H1 (cell line): ENCODE data around the gene ANKH. TPM values are rescaled to one million over a fixed set of nuclear protein-coding genes. Genes with fewer than 3 reads are reported as not detected.

Experiments used
- CTCF ChIA-PET: fragments of 300-600 bp; sonication (Branson Sonifier 250); formaldehyde crosslinking; loops from one replicate; lab custom pipeline; 2021; ENCODE audit not compliant: partially characterized antibody; lab: Charles Lee
- POLR2A ChIA-PET: fragments of 300-600 bp; sonication (Branson Sonifier 250); formaldehyde crosslinking; loops from one replicate; lab custom pipeline; 2021; ENCODE audit warnings: inconsistent platforms; ENCODE audit not compliant: partially characterized antibody; lab: Charles Lee
- DNase-seq, 2 experiments: peaks; one replicate each; pipeline versions ENCODE4 v3.0.0 to v3.0.0-alpha.2; 2010 to 2022; ENCODE audit warnings: low spot score in 2 of 2, low read depth in 1 of 2, mixed read lengths in 1 of 2
- FAIRE-seq: peaks from 2 replicates; lab custom pipeline; 2011; peaks lifted over from hg19 to GRCh38; lab: Jason Lieb, UNC
- H2AFZ ChIP-seq: 2 replicates; pipeline ENCODE4 v1.8.1; 2012; ENCODE audit warnings: low read length, inconsistent platforms
- H2AK5ac ChIP-seq: 2 replicates; pipeline ENCODE4 v1.6.1; 2013; ENCODE audit warnings: low read depth, low read length
- H2BK120ac ChIP-seq: replicated peaks from 2 replicates; pipeline ENCODE3; 2013; ENCODE audit warnings: low read depth, low read length, inconsistent platforms
- H2BK12ac ChIP-seq: 2 replicates; pipeline ENCODE4 v1.6.1; 2013; ENCODE audit warnings: low read depth, low read length
- H2BK15ac ChIP-seq: 2 replicates; pipeline ENCODE4 v1.6.1; 2013; ENCODE audit warnings: low read length
- H2BK20ac ChIP-seq: 2 replicates; pipeline ENCODE4 v1.6.1; 2013; ENCODE audit warnings: low read length
- H2BK5ac ChIP-seq: 2 replicates; pipeline ENCODE4 v1.6.1; 2013; ENCODE audit warnings: low read depth, low read length
- H3K14ac ChIP-seq: 2 replicates; pipeline ENCODE4 v1.6.1; 2013; ENCODE audit warnings: inconsistent platforms; ENCODE audit not compliant: insufficient read length
- H3K18ac ChIP-seq: 2 replicates; pipeline ENCODE4 v1.6.1; 2013; ENCODE audit warnings: low read length; ENCODE audit errors: extremely low read depth
- H3K23ac ChIP-seq: 2 replicates; pipeline ENCODE4 v1.6.1; 2013; ENCODE audit warnings: inconsistent platforms; ENCODE audit not compliant: insufficient read length
- H3K23me2 ChIP-seq: 2 replicates; pipeline ENCODE4 v1.6.1; 2013; ENCODE audit warnings: low read depth, low read length
- H3K27ac ChIP-seq: 2 replicates; pipeline ENCODE4 v1.6.1; 2011; ENCODE audit warnings: low read depth, low read length, inconsistent platforms
- H3K27me3 ChIP-seq, 4 experiments: replicated peaks in 1 of 4; 1 replicate in 1 of 4; 2 replicates in 3 of 4; pipeline versions ENCODE4 v1.6.1 to v1.8.1; 2011 to 2013; ENCODE audit warnings: low read length in 3 of 4, mild to moderate bottlenecking in 3 of 4, inconsistent platforms in 2 of 4, mixed read lengths in 2 of 4, moderate library complexity in 1 of 4; ENCODE audit not compliant: control insufficient read depth in 3 of 4, insufficient read depth in 3 of 4; ENCODE audit errors: extremely low read depth in 1 of 4
- H3K36me3 ChIP-seq, 4 experiments: 2 replicates each; pipeline versions ENCODE4 v1.6.1 to v1.8.1; 2011 to 2013; ENCODE audit warnings: mild to moderate bottlenecking in 4 of 4, low read length in 3 of 4, moderate library complexity in 2 of 4, control low read depth in 1 of 4, inconsistent platforms in 1 of 4; ENCODE audit not compliant: insufficient read depth in 4 of 4, control insufficient read depth in 2 of 4
- H3K4ac ChIP-seq: replicated peaks from 2 replicates; pipeline ENCODE3; 2013; ENCODE audit warnings: low read length, low read depth, mixed read lengths, inconsistent platforms; ENCODE audit not compliant: insufficient read length
- H3K4me1 ChIP-seq, 4 experiments: replicated peaks in 1 of 4; 1 replicate in 1 of 4; 2 replicates in 3 of 4; pipeline versions ENCODE4 v1.6.1 to v1.8.1; 2011 to 2013; ENCODE audit warnings: low read length in 3 of 4, inconsistent platforms in 2 of 4, mixed read lengths in 1 of 4; ENCODE audit not compliant: insufficient read depth in 4 of 4, control insufficient read depth in 3 of 4
- H3K4me2 ChIP-seq, 2 experiments: 2 replicates each; pipeline versions ENCODE4 v1.6.1 to v1.8.1; 2011 to 2013; ENCODE audit warnings: low read depth in 2 of 2, low read length in 2 of 2, control low read depth in 1 of 2, inconsistent platforms in 1 of 2, mild to moderate bottlenecking in 1 of 2; ENCODE audit not compliant: insufficient read depth in 1 of 2
- H3K4me3 ChIP-seq, 4 experiments: fragments of 200-600, 300-600 bp in 1 of 4; sonication (generic), shearing (Covaris generic), sonication (Bioruptor Twin) in 1 of 4; 2 replicates each; pipeline versions ENCODE4 v1.5.1 to v1.8.1; 2011 to 2016; ENCODE audit warnings: low read length in 4 of 4, low read depth in 3 of 4, control low read depth in 2 of 4, inconsistent platforms in 2 of 4, mild to moderate bottlenecking in 2 of 4, mixed read lengths in 1 of 4, moderate library complexity in 1 of 4; ENCODE audit not compliant: insufficient read depth in 2 of 4; ENCODE audit errors: extremely low read depth in 1 of 4
- H3K56ac ChIP-seq: replicated peaks from 2 replicates; pipeline ENCODE3; 2013; ENCODE audit warnings: low read depth, mild to moderate bottlenecking, mixed read lengths, low read length, inconsistent platforms; ENCODE audit not compliant: insufficient read length
- H3K79me1 ChIP-seq: 2 replicates; pipeline ENCODE4 v1.6.1; 2013; ENCODE audit warnings: low read depth, low read length, control low read depth
- H3K79me2 ChIP-seq, 2 experiments: 2 replicates each; pipeline versions ENCODE4 v1.6.1 to v1.8.1; 2012 to 2013; ENCODE audit warnings: low read length in 2 of 2, mild to moderate bottlenecking in 2 of 2, inconsistent platforms in 1 of 2; ENCODE audit not compliant: insufficient read depth in 2 of 2, control insufficient read depth in 1 of 2
- H3K9ac ChIP-seq, 4 experiments: replicated peaks in 1 of 4; 1 replicate in 1 of 4; 2 replicates in 3 of 4; pipeline versions ENCODE4 v1.6.1 to v1.8.1; 2011 to 2013; ENCODE audit warnings: low read depth in 3 of 4, low read length in 3 of 4, control low read depth in 2 of 4, mild to moderate bottlenecking in 2 of 4, moderate library complexity in 2 of 4, inconsistent platforms in 1 of 4; ENCODE audit errors: extremely low read depth in 1 of 4
- H3K9me3 ChIP-seq, 2 experiments: 2 replicates each; pipeline versions ENCODE4 v1.6.1 to v1.8.1; 2012 to 2013; ENCODE audit warnings: mild to moderate bottlenecking in 2 of 2, moderate library complexity in 2 of 2, control low read depth in 1 of 2, inconsistent platforms in 1 of 2, low read depth in 1 of 2, low read length in 1 of 2, mixed read lengths in 1 of 2; ENCODE audit not compliant: insufficient read depth in 2 of 2
- H4K20me1 ChIP-seq, 2 experiments: replicated peaks in 1 of 2; 2 replicates each; pipeline versions ENCODE3 to v1.8.1; 2011 to 2013; ENCODE audit warnings: inconsistent platforms in 2 of 2, low read length in 2 of 2, mild to moderate bottlenecking in 1 of 2; ENCODE audit not compliant: insufficient read depth in 2 of 2, control insufficient read depth in 1 of 2
- H4K5ac ChIP-seq: 2 replicates; pipeline ENCODE4 v1.6.1; 2013; ENCODE audit warnings: low read length, low read depth, mixed read lengths, inconsistent platforms; ENCODE audit not compliant: insufficient read length
- H4K8ac ChIP-seq: 2 replicates; pipeline ENCODE4 v1.8.0; 2013; ENCODE audit warnings: mild to moderate bottlenecking, moderate library complexity, low read length, inconsistent platforms; ENCODE audit not compliant: insufficient read depth; ENCODE audit errors: extremely low read depth
- H4K91ac ChIP-seq: replicated peaks from 2 replicates; pipeline ENCODE3; 2013; ENCODE audit warnings: low read length, mixed read lengths, inconsistent platforms; ENCODE audit not compliant: insufficient read length
- ASH2L ChIP-seq: fragments of 200-600, 300-600 bp; sonication (generic); IDR thresholded peaks from one replicate; pipeline ENCODE4 v1.7.1; 2017; ENCODE audit warnings: low read length
- BRCA1 ChIP-seq: IDR thresholded peaks from 2 replicates; pipeline ENCODE4 v1.6.1; 2012; ENCODE audit warnings: low read depth, low read length, improper control_type of control experiment
- CEBPB ChIP-seq: IDR thresholded peaks from 2 replicates; pipeline ENCODE4 v1.6.1; 2012; ENCODE audit warnings: low read depth, low read length
- CHD1 ChIP-seq: IDR thresholded peaks from 2 replicates; pipeline ENCODE4 v1.6.1; 2012; ENCODE audit warnings: low read depth, low read length, improper control_type of control experiment
- CHD2 ChIP-seq: IDR thresholded peaks from 2 replicates; pipeline ENCODE4 v1.6.1; 2012; ENCODE audit warnings: low read length, improper control_type of control experiment
- FOSL1 ChIP-seq: IDR thresholded peaks from 2 replicates; pipeline ENCODE4 v1.6.1; 2011; ENCODE audit warnings: mild to moderate bottlenecking, low read depth, low read length, moderate library complexity; ENCODE audit not compliant: insufficient read depth
- JUN ChIP-seq: IDR thresholded peaks from 2 replicates; pipeline ENCODE4 v1.6.1; 2011; ENCODE audit warnings: low read depth, mild to moderate bottlenecking, improper control_type of control experiment, low read length
- POLR2A ChIP-seq, 2 experiments: IDR thresholded peaks; 1 replicate in 1 of 2; 2 replicates in 1 of 2; pipeline ENCODE4 v1.6.1; 2011; ENCODE audit warnings: low read depth in 2 of 2, low read length in 2 of 2, mild to moderate bottlenecking in 2 of 2; ENCODE audit errors: control extremely low read depth in 1 of 2
- RBBP5 ChIP-seq: IDR thresholded peaks from 2 replicates; pipeline ENCODE4 v1.7.1; 2012; ENCODE audit warnings: low read depth, mild to moderate bottlenecking, inconsistent platforms, low read length, moderate library complexity, borderline replicate concordance
- SIX5 ChIP-seq: IDR thresholded peaks from 2 replicates; pipeline ENCODE4 v1.6.1; 2011; ENCODE audit warnings: mild to moderate bottlenecking, low read depth, low read length
- SRF ChIP-seq: IDR thresholded peaks from 2 replicates; pipeline ENCODE4 v1.6.1; 2011; ENCODE audit warnings: mild to moderate bottlenecking, low read depth, low read length, moderate library complexity
- TCF12 ChIP-seq: IDR thresholded peaks from 2 replicates; pipeline ENCODE4 v1.6.1; 2011; ENCODE audit warnings: low read depth, mild to moderate bottlenecking, low read length
- TEAD4 ChIP-seq: IDR thresholded peaks from 2 replicates; pipeline ENCODE4 v1.6.1; 2012; ENCODE audit warnings: low read depth, low read length, inconsistent platforms, mixed read lengths
- USF2 ChIP-seq: IDR thresholded peaks from 2 replicates; pipeline ENCODE4 v1.6.1; 2011; ENCODE audit warnings: low read length, improper control_type of control experiment
- WGBS, 2 experiments: shearing (Covaris generic) in 1 of 2; methylation state at CpG; one replicate each; pipeline versions ENCODE4 v1.1.6 to v1.1.7; 2013 to 2015; ENCODE audit warnings: low lambda C conversion rate in 2 of 2, mixed read lengths in 2 of 2, inconsistent platforms in 1 of 2, low coverage in 1 of 2, missing lambda C conversion rate in 1 of 2; ENCODE audit not compliant: insufficient replicate concordance in 2 of 2, insufficient coverage in 1 of 2, insufficient read length in 1 of 2; ENCODE audit errors: extremely low coverage in 1 of 2, missing lambda C conversion rate in 1 of 2; 5-methylcytosine and 5-hydroxymethylcytosine counted together
- polyA plus RNA-seq, 7 experiments: library from polyadenylated mRNA; depleted of rRNA in 3 of 7; stranded (reverse) in 5 of 7; unstranded in 2 of 7; fragments of >200 nt in 5 of 7; fragments of 200-250 nt in 2 of 7; gene quantifications; 1 replicate in 5 of 7; 2 replicates in 1 of 7; 4 replicates in 1 of 7; pipeline versions ENCODE4 v1.2.1 to v1.2.3, GENCODE V29; 2011 to 2013; ENCODE audit warnings: missing spikeins in 2 of 7, mixed read lengths in 2 of 7
- total RNA-seq: library from RNA; stranded (reverse); fragmentation: NEBNext Ultra II Directional; extraction: Animal tissue kit (Norgen Biotek cat#: 25700); gene quantifications from 2 replicates; pipeline ENCODE4 v1.2.1, GENCODE V29; 2021

The ANKH gene
- total and polyA plus RNA-seq, 2 of the 8 experiments (the other 6 are each of a cell fraction or from before 2014, with no cell fraction given): 5.3 to 13.0 TPM

- H2BK120ac ChIP-seq: no peak overlapping the region
- H3K27me3 ChIP-seq: no peaks in the 10 kb centered on the region
- no peaks in the 10 kb centered on the region for H3K36me3 ChIP-seq
- no peak overlapping the region for H2AK5ac ChIP-seq
- ChIA-PET CTCF (interaction anchor here (0.6 to 5.1 kb wide), 4 partner anchors 9 to 221 kb away, joined by 3 to 16 read pairs (median 8); no protein-coding TSS in a partner anchor), POLR2A (no interaction called here)
- no peak overlapping the region for H2BK15ac ChIP-seq
- H4K5ac ChIP-seq: no peak overlapping the region
- no peak overlapping the region for H3K4ac ChIP-seq
- H2BK20ac ChIP-seq: no peak overlapping the region
- no peak overlapping the region for H2BK5ac ChIP-seq
- H4K20me1 ChIP-seq: no peaks in the 10 kb centered on the region
- H3K79me2 ChIP-seq: no peaks in the 10 kb centered on the region
- no peak overlapping the region for H4K8ac ChIP-seq
- H4K91ac ChIP-seq: no peak overlapping the region
- FAIRE-seq (no peak), DNase-seq (no peak)
- H3K4me2 ChIP-seq: no peak overlapping the region
- H3K23ac ChIP-seq: no peak overlapping the region
- no peak overlapping the region for H3K14ac ChIP-seq
- H3K4me1 ChIP-seq: peaks cover 0 to 10% (median 0%) of the 10 kb centered on the region in 4 experiments; a peak in 2 of 7 replicates
- TF ChIP-seq SIX5 (no peak), JUN (no peak), RBBP5 (no peak), ASH2L (no peak), POLR2A (IDR thresholded peaks at IDR 0.05; ENCODE audit: control extremely low read depth in 1 of 2, low read depth in 2 of 2, low read length in 2 of 2) (no peak), SRF (no peak), USF2 (no peak), CEBPB (no peak), CHD1 (no peak), TEAD4 (no peak), TCF12 (no peak), CHD2 (no peak), BRCA1 (no peak), FOSL1 (no peak)
- no peaks in the 10 kb centered on the region; the same call in 1 of the 2 replicates for H3K79me1 ChIP-seq
- 95% methylated on average over 5 of the region's 5 CpGs; no CpG with 5 or more reads in 1 of the 2 experiments for WGBS, 2 experiments
- H3K56ac ChIP-seq: no peak overlapping the region
- no peaks in the 10 kb centered on the region for H3K23me2 ChIP-seq
- H3K18ac ChIP-seq: no peak overlapping the region
- no peak overlapping the region for H2BK12ac ChIP-seq
- no peak overlapping the region for H3K4me3 ChIP-seq
- no peak overlapping the region for H3K27ac ChIP-seq
- H3K9me3 ChIP-seq: peaks cover 0 to 13% of the 10 kb centered on the region in 2 experiments; a peak in 2 of 4 replicates
- no peak overlapping the region for H3K9ac ChIP-seq
- no peak overlapping the region for H2AFZ ChIP-seq
Observed at GRCh38 chr5:14782591-14782990, 89.0 kb downstream of the ANKH start.
